HEK293T (cell line): ENCODE data around the gene VIM.
"Not testable (repeated sequence)": the region's sequence is repeated elsewhere in the genome, so short reads cannot be mapped to it uniquely, and the experiment has no call there.

Experiments used
- BHLHE40 ChIP-seq: fragments of 450-650 bp; IDR thresholded peaks from 2 replicates; pipeline ENCODE4 v1.6.1; 2016; ENCODE audit warnings: mild to moderate bottlenecking, moderate library complexity, borderline replicate concordance
- CTBP1 ChIP-seq: fragments of 450-650 bp; IDR thresholded peaks from 2 replicates; pipeline ENCODE4 v1.6.1; 2016; ENCODE audit warnings: borderline replicate concordance
- FOXA1 ChIP-seq: fragments of 450-650 bp; IDR thresholded peaks from 2 replicates; pipeline ENCODE4 v1.6.1; 2016; ENCODE audit warnings: mild to moderate bottlenecking
- HDGF ChIP-seq: fragments of 450-650 bp; IDR thresholded peaks from 2 replicates; pipeline ENCODE4 v1.6.1; 2017; ENCODE audit warnings: antibody characterized with exemption, borderline replicate concordance
- SP1 ChIP-seq: fragments of 450-650 bp; IDR thresholded peaks from 2 replicates; pipeline ENCODE4 v1.6.1; 2017
- ZNF384 ChIP-seq: fragments of 450-650 bp; IDR thresholded peaks from 2 replicates; pipeline ENCODE4 v1.6.1; 2016

DNA sequence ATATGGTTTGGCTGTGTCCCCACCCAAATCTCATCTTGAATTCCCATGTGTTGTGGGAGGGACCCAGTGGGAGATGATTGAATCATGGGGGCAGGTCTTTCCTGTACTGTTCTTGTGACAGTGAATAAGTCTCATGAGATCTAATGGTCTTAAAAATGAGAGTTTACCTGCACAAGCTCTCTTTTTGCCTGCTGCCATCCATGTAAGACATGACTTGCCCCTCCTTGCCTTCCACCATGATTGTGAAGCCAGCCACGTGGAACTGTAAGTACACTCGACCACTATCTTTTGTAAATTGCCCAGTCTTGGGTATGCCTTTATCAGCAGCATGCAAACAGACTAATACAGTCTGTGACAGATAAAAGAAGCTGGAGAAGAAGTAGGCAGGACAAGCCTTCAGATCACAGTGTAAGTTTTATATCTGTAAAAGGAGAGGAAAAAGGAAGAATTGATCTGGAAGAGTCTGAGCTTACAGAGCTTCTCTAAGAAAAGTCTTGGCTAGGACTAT lies 26.6 kb downstream of the VIM start:
- not testable (repeated sequence) for TF ChIP-seq BHLHE40, SP1, CTBP1, FOXA1, ZNF384, HDGF
